Uterus (tissue), 2 donors: ENCODE data around the gene GARNL3.

ENCODE experiments used
- POLR2A ChIP-seq, 2 donors: fragments of 450-650 bp; IDR thresholded peaks; one replicate each; pipeline ENCODE4 v1.6.1; 2016; ENCODE audit warnings: antibody characterized with exemption in 2 of 2, mild to moderate bottlenecking in 1 of 2, moderate library complexity in 1 of 2
- TF ChIP-seq, protein P1 (sequence below), 4 experiments: fragments of 200-600 bp in 2 of 4; fragments of 450-650 bp in 2 of 4; sonication (generic) in 2 of 4; IDR thresholded peaks; one replicate each; pipeline ENCODE4 v1.5.1; 2016 to 2019; ENCODE audit warnings: antibody characterized with exemption in 4 of 4, mild to moderate bottlenecking in 2 of 4, moderate library complexity in 1 of 4

DNA sequence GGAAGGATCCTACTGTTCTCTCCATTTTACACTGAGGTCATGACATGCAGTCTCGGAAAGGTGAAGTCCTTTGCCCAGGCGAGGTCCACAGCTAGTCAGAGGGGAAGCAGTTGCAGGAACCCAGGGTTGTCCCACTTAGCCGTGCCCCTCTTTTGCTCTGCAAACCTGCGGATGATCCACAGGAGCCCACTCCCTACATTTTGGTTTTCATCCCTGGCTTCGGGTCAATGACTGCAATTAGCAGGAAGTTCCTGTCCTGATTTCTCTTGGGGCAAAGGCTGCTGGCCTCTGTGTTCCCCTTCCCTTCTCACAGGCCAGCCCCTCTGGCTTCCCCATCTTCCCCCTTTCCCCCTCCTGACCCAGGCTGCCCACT, 133.7 kb downstream of the GARNL3 start:
- TF ChIP-seq, protein P1, sequence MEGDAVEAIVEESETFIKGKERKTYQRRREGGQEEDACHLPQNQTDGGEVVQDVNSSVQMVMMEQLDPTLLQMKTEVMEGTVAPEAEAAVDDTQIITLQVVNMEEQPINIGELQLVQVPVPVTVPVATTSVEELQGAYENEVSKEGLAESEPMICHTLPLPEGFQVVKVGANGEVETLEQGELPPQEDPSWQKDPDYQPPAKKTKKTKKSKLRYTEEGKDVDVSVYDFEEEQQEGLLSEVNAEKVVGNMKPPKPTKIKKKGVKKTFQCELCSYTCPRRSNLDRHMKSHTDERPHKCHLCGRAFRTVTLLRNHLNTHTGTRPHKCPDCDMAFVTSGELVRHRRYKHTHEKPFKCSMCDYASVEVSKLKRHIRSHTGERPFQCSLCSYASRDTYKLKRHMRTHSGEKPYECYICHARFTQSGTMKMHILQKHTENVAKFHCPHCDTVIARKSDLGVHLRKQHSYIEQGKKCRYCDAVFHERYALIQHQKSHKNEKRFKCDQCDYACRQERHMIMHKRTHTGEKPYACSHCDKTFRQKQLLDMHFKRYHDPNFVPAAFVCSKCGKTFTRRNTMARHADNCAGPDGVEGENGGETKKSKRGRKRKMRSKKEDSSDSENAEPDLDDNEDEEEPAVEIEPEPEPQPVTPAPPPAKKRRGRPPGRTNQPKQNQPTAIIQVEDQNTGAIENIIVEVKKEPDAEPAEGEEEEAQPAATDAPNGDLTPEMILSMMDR (IDR thresholded peaks at IDR 0.05), result no peak
- no peak for TF ChIP-seq POLR2A (IDR thresholded peaks at IDR 0.05)
